K562 (cell line): ENCODE data around the gene CELA3B. TPM values are rescaled to one million over a fixed set of nuclear protein-coding genes. Genes with fewer than 3 reads are reported as not detected.

Experiments used
- BCL6 ChIP-seq: fragments of 250-450 bp; sonication (Bioruptor Pico); IDR thresholded peaks from 2 replicates; pipeline ENCODE4 v1.4.0; 2020
- BRF1 ChIP-seq: IDR thresholded peaks from 3 replicates; pipeline ENCODE4 v1.6.1; 2011; ENCODE audit warnings: borderline replicate concordance, mild to moderate bottlenecking; ENCODE audit not compliant: insufficient read length; ENCODE audit errors: extremely low read depth
- CC2D1A ChIP-seq: fragments of 450-650 bp; IDR thresholded peaks from 2 replicates; pipeline ENCODE4 v1.6.1; 2017; ENCODE audit warnings: mild to moderate bottlenecking
- HNRNPLL ChIP-seq: fragments of 200-400 bp; formaldehyde crosslinking; IDR thresholded peaks from 2 replicates; pipeline ENCODE4 v1.6.1; 2017; ENCODE audit warnings: low read length, low read depth, mild to moderate bottlenecking; ENCODE audit not compliant: poor library complexity, severe bottlenecking
- ILK ChIP-seq: fragments of 450-650 bp; IDR thresholded peaks from 2 replicates; pipeline ENCODE4 v1.6.1; 2016; ENCODE audit warnings: missing genetic modification characterization, low read depth, mild to moderate bottlenecking, missing compliant biosample characterization, moderate library complexity, borderline replicate concordance
- MAZ ChIP-seq, 2 experiments: fragments of 450-650 bp in 1 of 2; sonication (generic) in 1 of 2; formaldehyde crosslinking; IDR thresholded peaks in 1 of 2; conservative IDR thresholded peaks in 1 of 2; 2 replicates each; pipeline versions ENCODE4 v1.4.0 to v1.5.0; 2020; ENCODE audit warnings: mild to moderate bottlenecking in 1 of 2, missing genetic modification reagents in 1 of 2
- RBM15 ChIP-seq: fragments of 200-400 bp; formaldehyde crosslinking; IDR thresholded peaks from 2 replicates; pipeline ENCODE4 v1.6.1; 2018; ENCODE audit warnings: mild to moderate bottlenecking, low read length, moderate library complexity; ENCODE audit not compliant: insufficient read depth
- RBM25 ChIP-seq: fragments of 200-400 bp; formaldehyde crosslinking; IDR thresholded peaks from 2 replicates; pipeline ENCODE4 v1.6.1; 2018; ENCODE audit warnings: low read length, low read depth, moderate library complexity; ENCODE audit not compliant: severe bottlenecking
- SOX6 ChIP-seq: fragments of 450-650 bp; IDR thresholded peaks from 2 replicates; pipeline ENCODE4 v1.6.1; 2014; ENCODE audit warnings: mild to moderate bottlenecking
- SUPT5H ChIP-seq: fragments of 450-650 bp; IDR thresholded peaks from 2 replicates; pipeline ENCODE4 v1.6.1; 2016
- TBL1XR1 ChIP-seq, 2 experiments: IDR thresholded peaks; 2 replicates each; pipeline ENCODE4 v1.6.1; 2012; ENCODE audit warnings: improper control_type of control experiment in 2 of 2, low read length in 2 of 2, mild to moderate bottlenecking in 1 of 2
- ZBTB17 ChIP-seq: fragments of 450-650 bp; formaldehyde crosslinking; IDR thresholded peaks from 2 replicates; pipeline ENCODE4 v1.4.0; 2020; ENCODE audit warnings: mild to moderate bottlenecking
- ZNF134 ChIP-seq: fragments of 250-450 bp; sonication (Bioruptor Pico); conservative IDR thresholded peaks from 2 replicates; pipeline ENCODE4 v1.4.0; 2020
- ZNF696 ChIP-seq: fragments of 250-450 bp; sonication (Bioruptor Pico); conservative IDR thresholded peaks from 2 replicates; pipeline ENCODE4 v1.4.0; 2020; ENCODE audit warnings: mild to moderate bottlenecking, moderate library complexity
- polyA plus RNA-seq, 8 experiments: library from polyadenylated mRNA; depleted of rRNA in 4 of 8; stranded (reverse) in 5 of 8; unstranded in 3 of 8; fragments of >200 nt; fragmentation: Nextera tagmentation in 2 of 8; fragmentation: Illumina TruSeq in 1 of 8; extraction: Ambion mirVana in 2 of 8; extraction: Trizol in 1 of 8; gene quantifications; 2 replicates each; pipeline versions ENCODE4 v1.2.1 to v1.2.3, GENCODE V29; 2011 to 2014; ENCODE audit warnings: inconsistent platforms in 1 of 8, missing spikeins in 1 of 8
- total RNA-seq, 7 experiments: library from RNA; depleted of rRNA in 6 of 7; stranded (reverse); fragments of >200 nt in 6 of 7; fragmentation: Illumina TruSeq in 2 of 7; extraction: Trizol in 2 of 7; gene quantifications; 2 replicates each; pipeline versions ENCODE4 v1.2.1 to v1.2.3, GENCODE V29; 2011 to 2021; ENCODE audit warnings: low replicate concordance in 1 of 7
- TF ChIP-seq, protein P1 (sequence below): fragments of 450-650 bp; formaldehyde crosslinking; conservative IDR thresholded peaks from 2 replicates; pipeline ENCODE4 v1.4.0; 2022; ENCODE audit warnings: mild to moderate bottlenecking, missing genetic modification characterization

CELA3B gene
- total and polyA plus RNA-seq, 9 of the 15 experiments (the other 6 are each of a cell fraction or from before 2014, with no cell fraction given): 3.1 TPM; not detected in 8

DNA sequence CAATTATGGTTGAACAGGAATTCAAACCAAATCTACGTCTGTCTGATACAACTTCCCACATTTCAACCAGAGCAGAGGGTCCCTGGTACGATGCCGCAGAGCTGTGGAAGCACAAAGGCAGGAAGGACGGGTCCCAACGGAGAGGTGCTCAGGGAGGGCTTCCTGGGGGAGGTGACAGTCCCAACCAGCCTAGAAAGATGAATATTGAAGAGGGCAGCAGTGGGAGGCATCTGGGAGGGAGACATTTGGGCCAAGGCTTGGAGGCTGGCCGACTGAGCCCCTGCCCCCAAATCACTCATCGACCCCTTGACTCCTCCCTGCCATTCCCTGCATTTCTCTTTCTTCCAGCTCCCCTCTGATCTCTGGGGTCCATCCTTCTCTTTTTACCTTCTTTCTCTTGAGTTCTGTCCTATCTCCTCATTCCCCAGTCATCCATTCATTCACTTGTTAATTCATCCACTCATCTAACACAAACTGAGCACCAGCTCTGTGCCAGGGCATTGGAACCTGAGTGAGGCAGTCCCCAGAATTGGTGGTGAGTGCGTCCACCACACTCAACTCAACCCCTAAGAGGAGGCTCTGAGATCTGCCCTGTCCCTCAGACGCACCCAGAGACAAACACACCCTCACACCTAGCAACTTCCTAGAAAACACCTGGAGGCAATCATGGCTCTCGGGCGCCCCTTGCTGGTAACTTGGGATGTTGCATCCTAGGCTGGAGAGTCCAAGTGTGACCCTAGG is 13.2 kb upstream of the CELA3B start (continued):
- TF ChIP-seq HNRNPLL (no peak), RBM15 (no peak), ZNF696 (CRISPR knock-in tag) (no peak), BRF1 (no peak), ILK (no peak), SUPT5H (no peak), ZBTB17 (CRISPR knock-in tag) (no peak), ZNF134 (CRISPR knock-in tag) (no peak), MAZ (CRISPR knock-in tag; conservative IDR thresholded peaks at IDR 0.05 in 1 of 2, IDR thresholded peaks at IDR 0.05 in 1 of 2) (peak; percentile 38 to 71; a peak in 2 of 4 replicates), SOX6 (peak; percentile 22; the same call in 1 of the 2 replicates), CC2D1A (peak; percentile 90), RBM25 (peak; percentile 88), TBL1XR1 (IDR thresholded peaks at IDR 0.05; ENCODE audit: low read length in 2 of 2) (peak; percentile 77 to 83), BCL6 (CRISPR knock-in tag) (no peak)
- TF ChIP-seq, protein P1, sequence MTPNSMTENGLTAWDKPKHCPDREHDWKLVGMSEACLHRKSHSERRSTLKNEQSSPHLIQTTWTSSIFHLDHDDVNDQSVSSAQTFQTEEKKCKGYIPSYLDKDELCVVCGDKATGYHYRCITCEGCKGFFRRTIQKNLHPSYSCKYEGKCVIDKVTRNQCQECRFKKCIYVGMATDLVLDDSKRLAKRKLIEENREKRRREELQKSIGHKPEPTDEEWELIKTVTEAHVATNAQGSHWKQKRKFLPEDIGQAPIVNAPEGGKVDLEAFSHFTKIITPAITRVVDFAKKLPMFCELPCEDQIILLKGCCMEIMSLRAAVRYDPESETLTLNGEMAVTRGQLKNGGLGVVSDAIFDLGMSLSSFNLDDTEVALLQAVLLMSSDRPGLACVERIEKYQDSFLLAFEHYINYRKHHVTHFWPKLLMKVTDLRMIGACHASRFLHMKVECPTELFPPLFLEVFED (CRISPR knock-in tag): 0 out of 2 replicates have a peak, but pooled peaks have one; percentile 11
- TF ChIP-seq, all 486 proteins: peak for 67
